Activated T-cell treated with anti-CD3 and anti-CD28 coated beads for 48 hours (primary cell): ENCODE results near the gene EIF1AD.
A peak's percentile ranks its signal among the peaks of the same experiment; 100 is the strongest.
"Not testable (repeated sequence)": the region's sequence is repeated elsewhere in the genome, so short reads cannot be mapped to it uniquely, and the experiment has no call there.

Source experiments
- DNase-seq: peaks from one replicate; pipeline ENCODE4 v3.0.0-alpha.2; 2020; ENCODE audit warnings: low read depth

The EIF1AD gene

GRCh38 chr11:65968600-65969482 is 33.1 kb downstream of the EIF1AD start:
- no peak for DNase-seq

- DNase-seq = no peak
Measured at GRCh38 chr11:65967329-65967934, 34.5 kb downstream of the EIF1AD start.

- DNase-seq = no peak
Measured at GRCh38 chr11:65965986-65966762, 35.8 kb downstream of the EIF1AD start.

GRCh38 chr11:65964906-65965305 is 37.1 kb downstream of the EIF1AD start:
- no peak for DNase-seq

GRCh38 chr11:65962141-65962564 is 39.8 kb downstream of the EIF1AD start:
- no peak for DNase-seq

- peak; percentile 92 for DNase-seq
Measured at GRCh38 chr11:65961267-65962140, 40.5 kb downstream of the EIF1AD start, which contains the start of gene SART1. SART1 (plus strand) TSS chr11:65961734; CDS start chr11:65961781, 47 bp downstream.

- DNase-seq = no peak
Measured at GRCh38 chr11:65960824-65961266, 41.1 kb downstream of the EIF1AD start.

GRCh38 chr11:65958774-65959420 is 43.1 kb downstream of the EIF1AD start:
- DNase-seq = no peak

- no peak for DNase-seq
Measured at GRCh38 chr11:65958291-65958690, 43.7 kb downstream of the EIF1AD start.

- DNase-seq = no peak
Measured at GRCh38 chr11:65954771-65955170, 47.2 kb downstream of the EIF1AD start.

- no peak for DNase-seq
Measured at GRCh38 chr11:65953471-65953870, 48.5 kb downstream of the EIF1AD start.

GRCh38 chr11:65952052-65952521 is 49.9 kb downstream of the EIF1AD start:
- DNase-seq = no peak

GRCh38 chr11:65951641-65952040 is 50.3 kb downstream of the EIF1AD start:
- DNase-seq = not testable (repeated sequence)

GRCh38 chr11:65950711-65951110 is 51.2 kb downstream of the EIF1AD start:
- DNase-seq = not testable (repeated sequence)

GRCh38 chr11:65947603-65948125 is 54.3 kb downstream of the EIF1AD start:
- DNase-seq = no peak

- DNase-seq = no peak
Measured at GRCh38 chr11:65947133-65947532, 54.8 kb downstream of the EIF1AD start.

- DNase-seq = no peak
Measured at GRCh38 chr11:65946655-65947054, 55.3 kb downstream of the EIF1AD start.
